ENCODE data around the gene CDK1.
"Not testable (repeated sequence)": the region's sequence is repeated elsewhere in the genome, so short reads cannot be mapped to it uniquely, and the experiment has no call there.

The CDK1 gene

GRCh38 chr10:60816628-60817397 is 38.5 kb downstream of the CDK1 start:
- no peak for DNase-seq (ENCODE audit: low read depth)

GRCh38 chr10:60817398-60817805 is 39.1 kb downstream of the CDK1 start:
- DNase-seq (ENCODE audit: low read depth): no peak

- DNase-seq (ENCODE audit: low read depth): no peak
Measured at GRCh38 chr10:60818134-60818770, 40.0 kb downstream of the CDK1 start.

GRCh38 chr10:60819271-60819670 is 41.0 kb downstream of the CDK1 start:
- no peak for DNase-seq (ENCODE audit: low read depth)

GRCh38 chr10:60820093-60820754 is 41.9 kb downstream of the CDK1 start:
- DNase-seq (ENCODE audit: low read depth): no peak

GRCh38 chr10:60821656-60822055 is 43.4 kb downstream of the CDK1 start:
- DNase-seq (ENCODE audit: low read depth): no peak

GRCh38 chr10:60822809-60823208 is 44.5 kb downstream of the CDK1 start:
- DNase-seq (ENCODE audit: low read depth): no peak

- DNase-seq (ENCODE audit: low read depth): no peak
Measured at GRCh38 chr10:60823324-60823723, 45.0 kb downstream of the CDK1 start.

- DNase-seq (ENCODE audit: low read depth): no peak
Measured at GRCh38 chr10:60825520-60825919, 47.2 kb downstream of the CDK1 start.

- DNase-seq (ENCODE audit: low read depth): no peak
Measured at GRCh38 chr10:60827791-60828488, 49.7 kb downstream of the CDK1 start.

- no peak for DNase-seq (ENCODE audit: low read depth)
Measured at GRCh38 chr10:60828489-60828852, 50.2 kb downstream of the CDK1 start.

GRCh38 chr10:60832136-60832535 is 53.9 kb downstream of the CDK1 start:
- not testable (repeated sequence) for DNase-seq (ENCODE audit: low read depth)

- no peak for DNase-seq (ENCODE audit: low read depth)
Measured at GRCh38 chr10:60834401-60834800, 56.1 kb downstream of the CDK1 start.

- DNase-seq (ENCODE audit: low read depth): no peak
Measured at GRCh38 chr10:60835049-60835448, 56.8 kb downstream of the CDK1 start.

GRCh38 chr10:60841227-60841626 is 62.9 kb downstream of the CDK1 start:
- not testable (repeated sequence) for DNase-seq (ENCODE audit: low read depth)

GRCh38 chr10:60842694-60843093 is 64.4 kb downstream of the CDK1 start:
- no peak for DNase-seq (ENCODE audit: low read depth)

All from stimulated activated CD8-positive, alpha-beta memory T cell treated with anti-CD3 and anti-CD28 coated beads, Interleukin-4, amount 100 ng/mL, for 24 hours (primary cell).